ENCODE measurements around the gene RNF135.
A peak's percentile ranks its signal among the peaks of the same experiment; 100 is the strongest.
"Not testable (repeated sequence)": the region's sequence is repeated elsewhere in the genome, so short reads cannot be mapped to it uniquely, and the experiment has no call there.

The RNF135 gene

DNA sequence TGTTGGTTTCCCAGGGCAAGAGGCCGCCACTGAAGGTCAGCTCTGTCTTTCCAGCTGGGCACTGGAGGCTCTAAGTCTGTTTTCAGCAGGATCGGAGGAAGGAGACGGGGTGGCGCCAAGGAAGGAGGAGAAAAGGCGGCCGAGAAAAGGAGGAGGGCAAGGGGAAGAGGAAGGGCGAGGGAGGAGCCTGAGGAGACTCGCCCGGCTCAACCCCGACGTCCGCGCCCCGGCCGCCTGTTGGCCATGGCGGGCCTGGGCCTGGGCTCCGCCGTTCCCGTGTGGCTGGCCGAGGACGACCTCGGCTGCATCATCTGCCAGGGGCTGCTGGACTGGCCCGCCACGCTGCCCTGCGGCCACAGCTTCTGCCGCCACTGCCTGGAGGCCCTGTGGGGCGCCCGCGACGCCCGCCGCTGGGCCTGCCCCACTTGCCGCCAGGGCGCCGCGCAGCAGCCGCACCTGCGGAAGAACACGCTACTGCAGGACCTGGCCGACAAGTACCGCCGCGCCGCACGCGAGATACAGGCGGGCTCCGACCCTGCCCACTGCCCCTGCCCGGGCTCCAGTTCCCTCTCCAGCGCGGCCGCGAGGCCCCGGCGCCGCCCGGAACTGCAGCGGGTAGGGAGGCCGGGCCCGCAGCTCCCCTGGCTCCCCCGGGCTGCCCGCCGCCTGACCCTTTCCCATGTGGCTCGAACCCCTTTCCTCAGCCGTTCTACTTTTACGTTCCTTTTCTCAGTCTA, at the start of gene RNF135:
TSS of gene RNF135 (plus strand) at position 209 of the 737 bp plus-strand sequence. CDS start at position 244, 35 bp downstream.
- DNase-seq: no peak

GRCh38 chr17:30921544-30922196, 49.2 kb upstream of the RNF135 start, which contains the start of gene ADAP2:
TSS of gene ADAP2 (plus strand) at chr17:30921945. CDS start at chr17:30922015, 70 bp downstream.
- DNase-seq: peak in 1 of 2 experiments; percentile 36

DNA sequence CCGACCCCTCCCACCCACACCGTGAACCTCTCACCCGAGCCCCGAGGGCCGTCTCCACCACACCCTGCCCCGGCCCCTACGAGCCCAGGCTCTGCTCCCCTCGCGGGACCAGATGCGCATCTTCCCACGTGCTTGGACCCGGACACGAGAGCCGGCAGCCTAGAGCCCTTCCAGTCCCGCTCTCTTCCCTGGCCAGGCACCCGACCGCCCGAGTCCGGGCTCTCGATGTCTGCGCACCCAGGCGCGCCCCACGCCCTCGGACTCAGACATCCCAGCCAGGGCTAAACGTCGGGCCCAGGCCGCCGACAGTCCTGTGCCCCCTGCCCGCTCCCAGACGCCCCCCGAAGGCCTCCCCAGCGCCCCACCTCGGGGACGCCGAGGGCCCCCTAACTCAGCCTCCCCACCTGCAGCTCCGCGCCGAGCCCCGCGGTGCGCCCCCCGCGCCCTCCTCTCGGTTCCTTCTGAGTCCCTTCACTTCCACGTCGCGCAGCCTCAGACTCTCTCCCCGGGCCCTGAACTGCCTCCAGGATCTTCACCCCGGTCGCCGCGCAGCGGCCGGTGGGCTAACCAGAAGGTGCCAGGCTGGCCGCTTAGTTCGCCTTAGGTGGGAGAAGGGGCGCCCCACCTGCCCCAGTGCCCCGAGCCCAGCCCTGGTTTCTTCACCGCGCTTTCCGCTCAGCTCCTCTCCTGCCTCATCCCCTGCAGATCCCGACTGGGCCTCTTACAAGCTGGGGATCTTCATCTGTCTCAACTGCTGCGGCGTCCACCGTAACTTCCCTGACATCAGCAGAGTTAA, 48.4 kb upstream of the RNF135 start:
- DNase-seq: no peak

GRCh38 chr17:30924341-30924740, 46.5 kb upstream of the RNF135 start:
- DNase-seq: no peak

GRCh38 chr17:30926516-30926915, 44.3 kb upstream of the RNF135 start:
- DNase-seq: no peak

DNA sequence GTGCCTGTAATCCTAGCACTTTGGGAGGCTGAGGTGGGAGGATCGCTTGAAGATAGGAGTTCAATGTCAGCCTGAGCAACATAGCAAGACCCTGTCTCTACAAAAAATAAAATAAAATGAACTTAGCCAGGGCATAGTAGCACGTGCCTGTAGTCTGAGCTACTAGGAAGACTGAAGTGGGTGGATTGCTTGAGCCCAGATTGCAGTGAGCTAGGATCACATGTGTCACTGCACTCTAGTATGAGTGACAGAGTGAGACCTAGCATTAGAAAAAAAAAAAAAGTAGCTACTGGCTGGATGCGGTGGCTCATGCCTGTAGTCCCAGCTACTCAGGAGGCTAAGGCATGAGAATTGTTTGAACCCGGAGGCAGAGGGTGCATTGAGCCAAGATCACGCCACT, 43.1 kb upstream of the RNF135 start:
- DNase-seq: no peak

DNA sequence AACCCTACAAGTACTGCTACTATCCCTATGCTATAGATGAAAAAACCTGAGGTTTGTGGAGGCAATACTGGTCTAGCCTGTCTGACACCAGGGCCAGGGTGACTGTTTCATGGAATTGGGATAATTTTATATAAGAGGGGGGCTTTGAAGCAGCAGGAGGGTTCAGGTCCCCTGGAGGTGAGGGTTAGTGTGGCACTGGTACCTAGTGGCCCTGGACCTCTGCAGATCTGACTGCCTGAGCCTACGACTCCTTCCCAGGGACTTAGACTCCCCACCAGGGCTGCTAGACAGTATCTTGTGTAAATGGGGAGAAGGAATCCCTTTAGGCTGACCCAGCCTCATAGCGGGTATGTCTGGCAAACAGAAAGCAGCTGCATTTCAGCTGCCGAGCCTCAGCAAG, 42.3 kb upstream of the RNF135 start:
- DNase-seq: no peak

DNA sequence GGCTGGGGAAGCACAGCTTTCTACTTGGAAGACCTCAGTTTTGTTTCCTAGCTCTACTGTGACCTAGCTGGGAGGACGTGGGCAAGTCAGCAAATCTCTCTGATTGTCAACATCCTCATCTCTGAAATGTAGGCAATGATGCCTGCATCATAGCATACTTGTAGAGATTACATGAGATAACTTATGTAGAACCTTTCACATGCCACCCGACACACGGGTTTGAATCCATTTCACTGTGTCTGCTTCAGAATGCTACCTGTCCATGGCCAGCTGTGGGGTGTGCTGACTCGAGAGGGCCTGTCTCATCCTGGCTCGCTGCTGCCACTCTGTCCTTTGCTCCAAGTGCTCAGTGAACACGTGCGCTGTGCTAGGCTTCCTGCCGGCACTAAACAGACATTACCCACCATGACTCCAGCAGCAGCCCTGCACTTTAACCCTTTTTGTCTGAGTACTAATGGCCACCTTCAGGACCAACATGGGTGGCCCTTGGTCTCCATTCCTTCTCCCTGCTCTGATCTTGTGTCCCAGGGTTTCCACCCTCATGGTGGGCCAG, 41.7 kb upstream of the RNF135 start:
- peak in 1 of 2 experiments; percentile 20 for DNase-seq

DNA sequence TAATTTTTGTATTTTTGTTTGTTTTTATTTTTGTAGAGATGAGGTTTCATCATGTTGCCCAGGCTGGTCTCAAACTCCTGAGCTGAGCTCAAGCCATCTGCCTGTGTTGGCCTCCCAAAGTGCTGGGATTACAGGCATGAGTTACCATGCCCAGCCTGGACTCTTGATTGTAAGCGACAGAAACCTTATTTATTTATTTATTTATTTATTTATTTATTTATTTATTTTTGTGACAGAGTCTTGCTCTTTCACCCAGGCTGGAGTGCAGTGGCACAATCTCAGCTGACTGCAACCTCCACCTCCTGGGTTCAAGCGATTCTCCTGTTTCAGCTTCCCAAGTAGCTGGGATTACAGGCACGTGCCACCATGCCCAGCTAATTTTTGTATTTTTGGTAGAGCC, 41.0 kb upstream of the RNF135 start:
- not testable (repeated sequence) for DNase-seq

- no peak for DNase-seq
Observed at GRCh38 chr17:30930495-30930894, 40.3 kb upstream of the RNF135 start.

GRCh38 chr17:30931582-30931981, 39.3 kb upstream of the RNF135 start:
- not testable (repeated sequence) for DNase-seq

GRCh38 chr17:30933966-30934365, 36.9 kb upstream of the RNF135 start:
- no peak for DNase-seq

- DNase-seq: no peak
Observed at GRCh38 chr17:30939051-30939689, 31.7 kb upstream of the RNF135 start.

GRCh38 chr17:30942308-30943079, 28.3 kb upstream of the RNF135 start:
- DNase-seq: no peak

DNA sequence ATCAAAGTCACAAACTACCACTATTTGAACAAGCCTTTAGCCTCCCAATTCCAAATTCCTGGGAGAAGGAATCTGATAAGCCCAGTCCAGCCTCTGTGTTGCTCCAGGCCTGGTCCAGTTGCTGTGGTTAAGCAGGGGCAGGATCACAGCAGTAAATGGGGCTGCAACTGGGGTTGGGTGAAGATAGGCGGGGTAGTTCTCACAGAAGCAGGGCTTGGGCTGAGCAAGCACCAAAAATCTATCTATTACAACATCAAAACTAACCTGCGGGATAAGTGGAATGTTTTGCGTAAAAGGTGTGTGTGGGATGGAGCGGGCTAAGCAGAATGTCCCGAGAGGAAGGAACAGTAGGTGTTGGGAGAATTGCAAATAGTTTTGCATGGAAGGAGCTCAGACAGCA, 23.0 kb upstream of the RNF135 start:
- no peak for DNase-seq

DNA sequence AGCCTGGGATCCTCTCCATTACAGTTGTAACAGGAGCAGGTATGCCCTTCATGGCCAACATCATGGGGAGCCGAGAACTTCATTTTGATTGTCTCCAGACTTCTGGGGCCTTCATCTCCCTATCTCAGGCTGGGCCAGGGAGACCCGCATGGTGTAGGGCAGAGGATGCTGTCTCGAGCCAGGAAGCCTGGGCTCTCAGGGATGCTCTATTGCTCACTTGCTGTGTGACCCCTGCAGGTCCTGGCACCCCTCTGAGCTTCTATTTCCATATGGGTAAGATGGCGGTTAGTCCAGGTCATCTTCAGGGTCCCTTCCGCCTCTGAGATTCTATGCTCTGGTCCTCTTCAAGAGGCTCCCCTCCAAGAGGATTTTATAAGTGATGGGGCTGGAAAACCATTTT, 20.6 kb upstream of the RNF135 start:
- no peak for DNase-seq

DNA sequence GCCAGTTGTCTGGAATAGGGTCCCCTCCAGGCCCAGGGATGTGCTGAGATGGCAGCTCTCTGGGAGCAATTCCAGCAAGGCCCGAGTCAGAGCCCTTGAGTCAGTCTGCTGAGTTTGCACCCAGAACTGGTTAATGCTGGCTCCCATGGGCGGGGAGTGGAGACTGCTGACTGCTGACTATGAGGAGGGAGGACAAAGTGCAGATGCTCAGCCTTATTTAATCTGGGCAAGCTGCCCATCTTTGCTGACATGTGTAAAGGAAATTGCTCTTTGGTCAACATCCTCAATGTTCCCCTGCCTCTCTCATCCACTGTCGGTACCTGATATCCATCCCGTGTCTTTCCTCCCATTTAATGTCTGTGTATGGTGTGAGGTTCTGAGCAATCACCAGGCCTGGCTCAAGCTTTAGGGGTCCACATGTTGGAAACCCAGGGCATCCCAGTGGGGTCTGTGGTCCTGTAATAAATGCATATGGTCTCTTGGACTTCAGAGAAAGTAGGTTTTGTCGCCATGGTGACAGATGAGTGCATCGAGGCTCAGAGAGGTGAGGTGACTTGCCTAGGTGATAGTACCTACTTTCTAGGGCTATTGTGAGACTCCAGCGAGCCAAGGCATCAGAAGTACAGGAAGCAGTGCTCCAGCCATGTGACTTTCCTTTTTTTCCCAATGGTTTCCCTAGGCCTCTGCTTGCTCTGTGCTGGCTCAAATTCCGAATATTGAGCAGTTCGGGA, 20.0 kb upstream of the RNF135 start:
- DNase-seq: peak; percentile 80 to 86

GRCh38 chr17:30952638-30953393, 18.0 kb upstream of the RNF135 start:
- DNase-seq: no peak

DNA sequence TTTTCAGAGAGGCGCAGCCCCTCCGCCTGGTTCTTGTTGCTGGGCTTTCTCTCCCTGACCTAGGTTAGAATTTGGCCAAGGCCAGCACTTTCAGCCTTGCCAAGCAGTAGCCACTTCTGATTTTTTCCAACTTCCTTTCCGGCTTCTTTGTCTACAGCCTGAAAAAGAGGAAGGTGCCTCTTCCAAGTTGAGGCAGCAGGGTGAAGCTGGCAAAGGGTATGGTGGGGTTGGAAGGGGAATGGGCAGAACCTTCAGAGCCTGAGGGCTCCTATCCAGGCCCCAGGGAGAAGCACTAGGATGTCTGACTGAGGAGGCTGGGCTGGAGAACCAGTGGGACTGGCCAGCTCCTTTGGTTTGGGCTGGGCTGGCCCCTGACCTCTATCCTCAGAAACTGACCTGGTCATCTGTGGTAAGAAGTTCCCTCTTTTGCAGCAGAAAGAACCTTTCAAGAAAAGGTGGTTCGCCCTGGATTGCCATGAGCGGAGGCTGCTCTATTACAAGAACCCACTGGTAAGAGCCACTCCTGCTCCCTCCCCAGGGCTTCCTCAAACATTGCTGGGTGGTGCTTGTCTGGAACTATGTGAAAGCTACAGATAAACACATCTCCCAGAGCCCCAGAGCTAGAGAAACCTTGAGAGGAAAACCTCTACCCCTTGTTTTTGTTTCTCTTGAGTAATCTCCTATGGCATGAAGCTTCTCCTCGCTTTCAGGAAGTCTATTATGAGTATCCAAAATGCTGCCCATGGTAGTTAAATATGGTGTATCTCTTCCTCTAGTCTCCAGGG, 16.6 kb upstream of the RNF135 start:
- no peak for DNase-seq

All from SHP77 (cell line).